HG03521 (cell line): ENCODE data around the gene DNTTIP2.
A peak's percentile ranks its signal among the peaks of the same experiment; 100 is the strongest.
"Not testable (repeated sequence)": the region's sequence is repeated elsewhere in the genome, so short reads cannot be mapped to it uniquely, and the experiment has no call there.

Experiments
- ATAC-seq: cut with Tn5 transposase; IDR thresholded peaks from one replicate; pipeline ENCODE4 v1.9.1; 2021; ENCODE audit warnings: mild to moderate bottlenecking, moderate library complexity; ENCODE audit not compliant: unreplicated experiment

DNTTIP2 gene, protein sequence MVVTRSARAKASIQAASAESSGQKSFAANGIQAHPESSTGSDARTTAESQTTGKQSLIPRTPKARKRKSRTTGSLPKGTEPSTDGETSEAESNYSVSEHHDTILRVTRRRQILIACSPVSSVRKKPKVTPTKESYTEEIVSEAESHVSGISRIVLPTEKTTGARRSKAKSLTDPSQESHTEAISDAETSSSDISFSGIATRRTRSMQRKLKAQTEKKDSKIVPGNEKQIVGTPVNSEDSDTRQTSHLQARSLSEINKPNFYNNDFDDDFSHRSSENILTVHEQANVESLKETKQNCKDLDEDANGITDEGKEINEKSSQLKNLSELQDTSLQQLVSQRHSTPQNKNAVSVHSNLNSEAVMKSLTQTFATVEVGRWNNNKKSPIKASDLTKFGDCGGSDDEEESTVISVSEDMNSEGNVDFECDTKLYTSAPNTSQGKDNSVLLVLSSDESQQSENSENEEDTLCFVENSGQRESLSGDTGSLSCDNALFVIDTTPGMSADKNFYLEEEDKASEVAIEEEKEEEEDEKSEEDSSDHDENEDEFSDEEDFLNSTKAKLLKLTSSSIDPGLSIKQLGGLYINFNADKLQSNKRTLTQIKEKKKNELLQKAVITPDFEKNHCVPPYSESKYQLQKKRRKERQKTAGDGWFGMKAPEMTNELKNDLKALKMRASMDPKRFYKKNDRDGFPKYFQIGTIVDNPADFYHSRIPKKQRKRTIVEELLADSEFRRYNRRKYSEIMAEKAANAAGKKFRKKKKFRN

GRCh38 chr1:93878889-93879586 lies at the start of gene DNTTIP2:
Gene DNTTIP2, minus strand, starts transcription at chr1:93879206. Its CDS starts 58 bp downstream, at chr1:93879148.
- ATAC-seq = peak; percentile 92

DNA sequence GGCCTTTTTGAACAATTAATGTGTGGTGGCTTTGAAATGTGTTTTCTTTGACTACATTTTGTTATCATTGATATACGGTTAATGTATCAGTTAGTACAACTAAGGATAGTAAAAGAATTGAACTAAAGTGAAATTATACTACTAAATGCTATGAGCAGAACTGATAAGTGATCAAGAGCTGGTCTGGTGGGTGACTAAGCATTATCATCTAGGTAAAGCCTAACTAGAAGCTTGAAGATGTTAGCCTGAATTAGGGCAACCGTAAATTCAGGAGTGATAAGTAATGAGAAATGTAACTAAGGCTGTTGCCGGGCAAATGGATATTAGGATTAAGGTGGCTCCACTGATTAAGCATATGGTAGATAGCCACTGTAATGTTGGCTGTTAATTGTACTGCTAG lies 46.2 kb upstream of the DNTTIP2 start:
- ATAC-seq = no peak

DNA sequence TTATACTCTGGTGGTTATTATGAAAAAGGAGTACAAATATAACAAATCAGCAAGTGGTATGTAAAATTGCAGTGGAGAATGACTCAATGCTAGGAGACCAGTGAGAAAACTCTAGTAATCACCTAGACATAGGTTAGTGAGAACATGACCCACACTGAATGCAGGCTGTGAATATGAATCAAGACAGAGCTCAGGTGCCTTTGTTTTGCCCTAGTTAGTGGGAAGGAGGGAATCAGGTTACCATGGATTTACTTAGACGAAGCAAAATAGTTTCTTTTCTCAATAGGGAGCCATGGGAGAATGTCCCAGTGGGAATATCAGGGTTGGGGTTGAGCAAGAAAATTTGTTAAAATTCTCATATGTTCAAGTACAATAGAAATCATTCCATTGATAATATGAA lies 40.8 kb upstream of the DNTTIP2 start:
- no peak for ATAC-seq

GRCh38 chr1:93917302-93917701 lies 38.3 kb upstream of the DNTTIP2 start:
- ATAC-seq = no peak

- not testable (repeated sequence) for ATAC-seq
Observed at GRCh38 chr1:93910880-93911279, 31.9 kb upstream of the DNTTIP2 start.

DNA sequence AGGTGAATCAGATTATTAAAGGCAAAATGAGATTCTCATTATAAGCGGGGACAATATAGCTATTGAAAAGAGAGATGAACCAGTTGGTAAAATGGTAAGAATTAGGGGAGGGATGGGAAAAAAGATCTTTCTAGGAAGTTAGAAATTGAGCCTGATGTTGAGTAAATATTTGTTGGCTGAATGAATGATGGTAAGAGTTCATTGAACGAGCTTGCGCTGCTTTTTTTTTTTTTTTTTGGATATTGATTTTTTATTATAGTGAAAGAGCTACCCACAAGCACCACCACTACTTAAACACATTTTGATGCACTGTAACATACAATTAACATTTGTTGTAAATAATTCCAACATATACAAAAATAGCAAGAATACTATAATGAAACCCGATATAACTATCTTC lies 31.3 kb upstream of the DNTTIP2 start:
- no peak for ATAC-seq

GRCh38 chr1:93909146-93910050 lies 30.4 kb upstream of the DNTTIP2 start, which contains the start of gene GCLM:
Gene GCLM, minus strand, starts transcription at chr1:93909430. Its CDS starts 267 bp downstream, at chr1:93909163.
- ATAC-seq = peak; percentile 92

GRCh38 chr1:93908394-93909145 lies 29.6 kb upstream of the DNTTIP2 start:
- ATAC-seq = peak; percentile 40

GRCh38 chr1:93907718-93908117 lies 28.7 kb upstream of the DNTTIP2 start:
- ATAC-seq = no peak

DNA sequence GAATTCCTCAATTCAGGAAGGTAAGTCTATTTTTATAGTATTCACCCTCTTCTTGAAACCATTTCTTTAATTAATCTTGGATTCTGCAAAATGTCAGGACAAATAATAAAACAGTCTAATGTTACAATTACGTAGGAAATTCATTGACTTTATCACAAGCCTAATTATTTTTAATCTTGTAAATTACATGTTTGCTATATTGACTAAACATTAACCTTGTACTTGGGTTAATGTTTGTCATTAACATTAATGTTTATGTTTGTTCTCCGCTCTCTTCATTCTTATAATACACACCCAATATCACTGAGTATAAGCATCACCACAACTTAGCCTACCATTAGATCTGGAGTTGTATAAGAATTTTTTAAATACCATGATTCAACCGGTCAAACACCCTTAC lies 27.5 kb upstream of the DNTTIP2 start:
- no peak for ATAC-seq

DNA sequence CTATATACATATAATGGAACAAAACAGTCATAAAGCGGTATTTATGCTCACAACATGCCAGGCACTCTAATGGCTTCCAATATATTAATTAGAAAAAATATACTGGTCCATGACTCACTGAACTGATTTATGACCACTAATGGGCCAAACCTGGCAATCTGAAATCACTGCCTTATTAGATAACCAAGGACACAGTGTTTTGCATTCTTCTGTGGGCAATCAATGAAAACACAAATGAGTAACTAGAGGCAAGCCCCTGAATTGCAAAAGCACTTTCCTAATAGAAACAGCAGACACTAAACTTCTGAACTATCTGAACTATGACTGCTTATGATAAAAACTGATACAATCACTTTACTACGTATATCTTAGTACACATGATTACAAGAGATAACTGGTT lies 26.7 kb upstream of the DNTTIP2 start:
- ATAC-seq = no peak

GRCh38 chr1:93905051-93905450 lies 26.0 kb upstream of the DNTTIP2 start:
- no peak for ATAC-seq

- no peak for ATAC-seq
Observed at GRCh38 chr1:93904228-93904627, 25.2 kb upstream of the DNTTIP2 start.

DNA sequence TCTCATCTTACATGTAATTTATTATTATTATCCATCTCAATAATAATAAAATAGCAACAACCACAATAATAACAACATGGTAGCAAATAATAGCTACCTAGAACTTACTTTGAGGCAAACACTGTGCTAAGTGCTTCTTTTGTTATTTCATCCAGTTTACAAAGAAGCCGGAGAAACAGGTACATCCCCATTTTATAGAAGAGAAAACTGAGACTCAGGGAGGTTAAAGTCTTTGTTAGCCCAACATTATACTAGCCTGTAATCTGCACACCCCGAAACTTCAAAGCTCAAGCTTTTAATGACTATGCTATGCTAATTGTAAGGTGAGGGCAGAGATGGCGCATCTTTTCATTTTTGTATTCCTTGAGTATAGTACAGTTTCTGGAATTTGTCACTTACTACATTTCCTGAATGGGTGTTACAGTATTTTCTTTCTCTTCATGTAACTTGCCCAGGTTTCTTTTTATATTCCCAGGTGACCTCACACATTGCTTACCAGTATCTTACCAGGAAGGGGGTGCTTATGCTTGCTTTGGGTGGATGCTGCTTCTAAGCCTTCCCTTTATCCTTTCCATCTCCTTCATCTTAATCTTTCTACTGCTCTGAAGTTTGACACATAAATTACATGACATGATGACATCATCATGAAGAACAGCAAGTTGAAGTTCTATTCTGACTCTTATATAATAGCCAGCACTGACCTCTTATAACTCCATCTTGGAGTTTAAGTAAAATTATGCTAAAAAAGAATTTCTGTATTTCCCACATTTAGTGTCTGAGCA lies 21.9 kb upstream of the DNTTIP2 start:
- no peak for ATAC-seq

GRCh38 chr1:93899543-93900207 lies 20.7 kb upstream of the DNTTIP2 start:
- ATAC-seq = no peak

GRCh38 chr1:93888900-93889299 lies 9.9 kb upstream of the DNTTIP2 start:
- no peak for ATAC-seq

GRCh38 chr1:93882269-93882668 lies 3.3 kb upstream of the DNTTIP2 start:
- no peak for ATAC-seq

- no peak for ATAC-seq
Observed at GRCh38 chr1:93880731-93881130, 1.7 kb upstream of the DNTTIP2 start.
